ENCODE results near the gene RPL36.
"Not testable (repeated sequence)": the region's sequence is repeated elsewhere in the genome, so short reads cannot be mapped to it uniquely, and the experiment has no call there.

RPL36 gene

GRCh38 chr19:5676105-5676771 lies 13.9 kb upstream of the RPL36 start:
- no peak for DNase-seq

DNA sequence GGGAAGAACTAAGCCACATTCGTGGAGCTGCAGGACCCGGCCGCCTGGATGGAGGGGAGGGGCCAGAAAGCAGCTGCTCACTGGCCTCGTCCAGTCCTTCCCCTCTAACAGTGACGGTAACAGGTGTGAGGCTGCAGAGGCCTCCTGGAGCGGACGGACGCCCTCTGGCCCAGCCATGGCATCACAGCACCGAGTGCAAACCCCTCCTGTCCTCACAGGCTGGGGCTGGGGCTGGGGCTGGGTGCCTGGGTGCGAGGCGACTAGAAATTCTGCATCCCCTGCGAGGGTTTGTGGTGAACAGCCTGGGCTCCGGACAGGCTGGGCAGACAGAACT lies 13.4 kb upstream of the RPL36 start:
- DNase-seq = no peak

DNA sequence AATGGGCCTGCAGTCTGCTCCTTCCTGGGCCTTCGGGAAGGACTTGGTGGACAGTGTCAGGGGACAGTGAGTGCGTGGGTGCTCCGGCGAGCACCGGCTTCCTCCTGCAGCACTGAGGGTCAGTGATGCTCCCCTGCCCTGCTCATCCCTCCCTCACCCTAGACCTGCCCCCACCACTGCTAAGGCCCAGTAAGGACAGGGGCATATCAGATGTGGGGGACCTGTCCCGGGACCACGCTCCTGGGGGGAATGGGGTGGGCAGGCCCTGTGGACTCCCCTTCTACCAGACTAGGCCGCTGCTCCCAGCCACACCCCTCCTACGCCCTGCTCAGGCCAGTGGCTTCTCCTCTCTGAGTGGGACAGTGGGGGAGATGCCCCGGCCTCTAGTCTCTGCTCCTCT lies 13.0 kb upstream of the RPL36 start:
- no peak for DNase-seq

GRCh38 chr19:5677580-5677979 lies 12.5 kb upstream of the RPL36 start:
- no peak for DNase-seq

DNA sequence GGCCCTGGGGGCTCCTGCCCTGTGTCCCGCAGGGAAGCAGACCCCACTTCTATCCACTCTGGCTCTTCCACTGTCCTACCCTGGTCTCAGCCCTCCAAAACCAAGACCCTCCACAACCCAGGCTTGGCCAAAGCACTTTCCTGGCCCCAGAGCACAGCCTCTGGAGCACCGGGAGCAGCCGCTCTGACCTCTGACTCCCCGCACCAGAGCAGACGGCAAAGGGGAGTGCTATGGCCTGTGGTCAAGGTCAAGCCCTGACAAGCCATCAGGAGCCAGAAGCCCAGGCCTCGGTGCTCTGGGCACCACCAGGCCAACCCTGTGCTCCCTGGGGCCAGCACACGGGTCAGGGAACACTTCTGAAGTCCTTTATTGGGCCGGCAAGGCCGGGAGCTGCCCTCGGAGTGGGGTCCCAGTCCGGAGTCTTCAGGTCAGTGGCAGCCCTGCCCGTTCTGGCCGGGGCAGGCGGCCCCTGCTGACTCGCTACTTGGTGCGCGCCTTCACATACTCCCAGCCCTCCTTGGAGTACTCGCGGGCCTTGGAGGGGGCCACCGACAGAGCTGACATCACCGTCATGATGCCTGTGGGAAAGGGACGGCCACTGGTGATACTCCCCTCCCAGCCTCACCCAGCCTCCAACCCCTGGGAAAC lies 11.9 kb upstream of the RPL36 start:
- DNase-seq = no peak

DNA sequence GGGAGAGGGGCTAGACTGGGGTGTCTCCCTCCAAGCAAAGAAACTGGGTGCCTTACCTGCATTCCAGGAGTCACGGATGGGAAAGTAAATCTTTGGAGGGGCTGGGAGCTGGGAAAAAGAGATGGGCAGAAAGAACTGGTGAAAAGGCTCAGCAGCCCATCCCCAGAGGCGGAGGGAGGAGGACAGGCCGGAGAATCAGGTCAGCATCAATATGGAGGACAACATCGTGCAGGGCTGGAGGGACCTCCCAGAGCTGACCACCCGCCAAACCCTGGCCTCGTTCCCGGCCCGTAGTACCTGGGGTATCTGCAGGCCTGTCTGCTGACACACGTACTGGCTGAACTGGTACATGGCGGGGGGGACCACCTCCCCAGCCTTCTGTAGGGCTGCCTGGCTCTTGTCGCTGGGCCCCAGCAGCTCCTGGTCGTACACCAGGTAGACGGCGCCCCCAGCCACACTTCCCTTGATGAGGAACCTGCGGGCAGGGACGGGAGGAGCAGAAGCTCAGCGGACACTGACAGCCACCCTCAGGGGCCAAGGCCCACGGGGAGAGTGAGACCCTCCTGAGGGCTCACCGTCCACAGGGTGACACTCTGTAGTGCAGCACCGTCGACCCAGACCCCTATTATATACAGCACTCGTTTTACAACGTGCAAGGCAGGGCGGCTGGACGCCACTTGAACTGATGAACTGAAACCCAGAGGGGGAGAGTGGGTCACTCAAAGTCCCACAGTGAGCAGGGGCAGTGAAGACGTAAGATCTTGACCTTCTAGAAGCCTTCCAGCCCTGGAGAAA lies 10.6 kb upstream of the RPL36 start:
- DNase-seq = no peak

- DNase-seq = no peak
Measured at GRCh38 chr19:5680084-5680436, 10.0 kb upstream of the RPL36 start.

DNA sequence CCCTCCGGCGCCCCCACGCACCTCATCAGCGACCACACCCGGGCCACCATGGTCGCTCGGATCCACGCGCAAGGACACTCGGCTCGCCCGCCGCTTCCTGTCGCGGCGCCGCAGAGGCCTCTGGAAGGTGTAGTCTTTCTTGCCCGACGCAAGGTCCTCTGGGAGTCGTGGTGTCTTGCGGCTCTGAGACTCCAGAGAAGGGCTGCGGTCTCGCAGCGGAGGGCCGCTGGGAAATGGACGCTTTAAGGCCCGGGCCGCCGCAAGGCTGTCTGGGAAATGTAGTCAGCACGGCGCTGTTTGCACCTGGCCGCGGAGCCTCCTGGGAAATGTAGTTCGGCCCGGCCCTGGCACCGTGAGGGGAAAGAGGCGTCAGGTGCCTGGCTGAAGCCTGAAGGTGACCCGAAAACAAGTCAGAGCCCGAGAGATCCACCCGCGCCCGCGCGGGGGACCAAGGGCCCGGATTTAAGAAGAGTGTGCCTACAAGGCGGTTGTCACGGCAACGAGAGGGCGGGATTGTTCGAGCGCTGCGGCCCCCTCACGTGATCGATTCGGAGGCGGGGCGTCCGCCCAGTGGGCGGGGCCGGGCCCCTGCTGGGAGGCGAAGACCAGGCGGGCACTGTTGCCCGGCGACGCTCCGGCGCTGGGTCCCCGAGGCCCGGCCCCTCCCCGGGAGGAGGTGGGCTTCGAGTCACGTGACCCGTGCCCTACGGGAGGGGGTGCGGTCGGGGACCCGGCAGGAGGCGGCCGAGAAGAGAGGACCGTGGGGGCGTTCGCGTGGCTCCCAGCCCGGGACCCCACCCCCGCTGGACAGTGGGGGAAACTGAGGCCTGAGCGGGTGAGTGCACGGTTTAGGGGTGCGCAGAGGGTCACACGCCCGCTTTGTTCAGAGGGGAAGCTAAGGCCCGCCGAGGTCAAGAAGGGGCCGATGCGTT lies 9.4 kb upstream of the RPL36 start, which contains the start of the genes HSD11B1L and MICOS13:
Gene HSD11B1L, plus strand, starts transcription at position 591 of the 932 bp plus-strand sequence. CDS start 3,806 bp downstream, outside the sequence.
Gene MICOS13, minus strand, starts transcription at position 80 of the 932 bp plus-strand sequence. Its CDS starts 30 bp downstream, at position 50.
- DNase-seq = peak; percentile 96 to 100 (median 100)

- no peak for DNase-seq
Measured at GRCh38 chr19:5681391-5682106, 8.5 kb upstream of the RPL36 start.

GRCh38 chr19:5682107-5682482 lies 8.0 kb upstream of the RPL36 start:
- DNase-seq = no peak

DNA sequence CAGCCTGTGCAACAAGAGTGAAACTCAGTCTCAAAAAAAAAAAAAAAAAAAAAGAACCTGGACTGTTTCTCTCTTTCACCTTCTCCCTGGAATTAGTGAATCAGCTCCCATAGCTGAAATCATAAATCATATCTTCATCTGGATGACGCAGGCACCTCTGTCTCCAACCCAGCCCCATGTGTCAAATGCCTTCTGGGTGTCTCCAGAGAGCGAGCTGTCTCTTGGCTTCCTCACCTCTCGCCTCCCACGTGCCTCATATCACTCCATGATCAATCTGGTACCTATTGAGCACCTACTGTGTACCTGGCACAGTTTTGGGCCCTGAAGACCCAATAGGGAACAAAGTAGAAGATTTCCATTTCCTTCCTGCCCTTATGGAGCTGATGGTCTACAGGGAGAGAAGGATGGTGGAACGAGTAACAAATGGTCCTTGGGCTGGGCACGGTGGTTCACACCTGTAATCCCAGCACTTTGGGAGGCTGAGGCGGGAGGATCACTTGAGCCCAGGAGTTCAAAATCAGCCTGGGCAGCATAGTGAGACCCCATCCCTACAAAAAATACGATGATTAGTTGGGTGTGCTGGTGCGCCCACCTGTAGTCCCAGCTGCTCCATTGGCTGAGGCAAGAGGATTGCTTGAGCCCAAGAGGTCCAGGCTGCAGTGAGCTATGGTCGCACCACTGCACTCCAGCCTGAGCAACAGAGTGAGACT lies 6.8 kb upstream of the RPL36 start:
- DNase-seq = no peak

- DNase-seq = no peak
Measured at GRCh38 chr19:5684694-5685430, 5.2 kb upstream of the RPL36 start.

DNA sequence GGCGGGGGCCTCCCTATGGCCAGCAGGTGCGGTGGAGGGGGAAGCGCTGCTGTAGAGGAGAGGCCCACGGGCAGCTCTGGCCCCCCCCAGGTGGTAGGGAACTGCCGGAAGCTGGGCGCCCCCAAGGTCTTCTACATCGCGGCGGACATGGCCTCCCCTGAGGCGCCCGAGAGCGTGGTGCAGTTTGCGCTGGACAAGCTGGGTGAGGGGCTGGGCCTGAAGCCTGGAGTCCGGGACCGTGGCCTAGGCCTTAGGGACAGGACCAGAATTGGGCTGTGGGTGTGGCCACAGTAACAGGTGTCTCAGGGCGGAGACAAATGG lies 3.8 kb upstream of the RPL36 start:
- DNase-seq = no peak

DNA sequence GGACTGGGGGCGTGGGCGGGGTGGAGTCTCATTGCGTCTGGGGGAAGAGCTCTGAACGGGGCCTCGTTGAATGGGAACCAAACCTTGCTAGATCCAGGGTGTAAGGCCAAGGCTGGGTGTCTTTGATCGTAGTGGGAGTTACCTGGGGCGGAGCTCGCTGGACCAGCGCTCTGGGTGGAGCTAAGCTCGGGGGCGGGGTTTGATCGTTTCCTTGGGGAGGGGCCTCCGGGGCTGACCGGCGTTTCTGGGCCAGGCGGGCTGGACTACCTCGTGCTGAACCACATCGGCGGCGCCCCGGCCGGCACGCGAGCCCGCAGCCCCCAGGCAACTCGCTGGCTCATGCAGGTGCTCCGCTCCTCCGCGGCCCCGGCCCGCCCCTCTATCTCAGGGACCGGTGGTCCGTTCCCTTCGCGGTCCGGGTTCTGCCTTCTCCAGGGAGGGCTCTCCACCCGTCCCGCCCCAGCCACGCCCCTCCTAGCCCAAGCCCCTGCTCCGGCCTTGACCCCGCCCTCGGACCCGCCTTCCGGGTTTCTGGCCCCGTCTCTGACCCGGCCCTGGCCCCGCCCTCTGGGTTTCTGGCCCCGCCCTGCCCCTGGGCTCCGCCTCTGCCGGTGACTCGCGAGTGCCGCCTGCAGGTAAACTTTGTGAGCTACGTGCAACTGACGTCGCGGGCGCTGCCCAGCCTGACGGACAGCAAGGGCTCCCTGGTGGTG lies 3.3 kb upstream of the RPL36 start:
- peak; percentile 75 to 92 (median 88) for DNase-seq

DNA sequence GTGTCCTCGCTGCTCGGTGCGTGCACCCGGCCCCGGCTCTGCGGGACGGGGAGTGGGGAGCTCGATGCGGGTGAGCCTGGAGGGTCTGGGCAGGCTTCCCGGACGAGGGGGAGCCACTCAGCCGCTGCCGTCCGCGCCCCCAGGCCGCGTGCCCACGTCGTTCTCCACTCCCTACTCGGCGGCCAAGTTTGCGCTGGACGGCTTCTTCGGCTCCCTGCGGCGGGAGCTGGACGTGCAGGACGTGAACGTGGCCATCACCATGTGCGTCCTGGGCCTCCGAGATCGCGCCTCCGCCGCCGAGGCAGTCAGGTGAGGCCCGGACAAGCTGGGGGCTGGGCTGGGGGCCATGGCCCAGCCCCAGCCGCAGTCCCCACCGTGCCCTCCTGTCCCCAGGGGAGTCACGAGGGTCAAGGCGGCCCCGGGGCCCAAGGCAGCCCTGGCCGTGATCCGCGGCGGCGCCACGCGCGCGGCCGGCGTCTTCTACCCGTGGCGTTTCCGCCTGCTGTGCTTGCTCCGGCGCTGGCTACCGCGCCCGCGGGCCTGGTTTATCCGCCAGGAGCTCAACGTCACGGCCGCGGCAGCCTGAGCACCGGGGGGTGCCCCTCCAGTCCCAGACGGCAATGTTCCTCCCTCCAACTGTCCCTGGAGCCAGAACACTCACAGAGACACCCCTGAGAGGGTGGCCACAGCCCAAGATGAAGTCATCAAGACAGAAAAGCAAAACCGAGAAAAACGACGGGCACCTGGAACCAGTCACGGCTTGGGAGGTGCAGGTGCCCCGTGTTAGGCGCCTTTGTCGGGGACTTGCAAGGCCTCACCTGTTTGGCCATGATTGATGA lies 2.5 kb upstream of the RPL36 start:
- DNase-seq = no peak

DNA sequence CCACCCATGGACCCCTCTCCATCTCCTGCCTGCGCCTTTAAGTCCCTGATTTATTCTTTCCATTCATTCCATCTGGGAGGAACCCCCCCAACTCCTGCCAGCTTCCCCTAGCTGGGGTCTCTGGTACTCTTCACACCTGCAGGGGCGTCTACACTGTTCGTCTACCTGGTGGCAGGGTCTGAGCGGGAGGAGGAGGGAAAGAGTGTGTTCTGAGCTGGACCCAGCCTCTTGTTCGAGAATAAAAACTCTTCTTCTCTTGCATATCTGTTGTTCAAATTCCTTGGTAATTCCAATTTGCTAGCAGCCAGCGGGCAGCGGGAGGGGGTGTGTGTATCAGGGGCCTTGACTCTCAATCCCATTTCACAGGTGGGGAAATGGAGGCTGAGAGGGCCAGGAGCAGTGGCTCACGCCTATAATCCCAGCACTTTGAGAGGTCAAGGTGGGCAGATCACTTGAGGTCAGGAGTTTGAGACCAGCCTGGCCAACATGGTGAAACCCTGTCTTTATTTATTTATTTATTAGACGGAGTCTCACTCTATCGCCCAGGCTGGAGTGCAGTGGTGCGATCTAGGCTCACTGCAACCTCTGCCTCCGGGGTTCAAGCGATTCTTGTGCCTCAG lies 1.7 kb upstream of the RPL36 start:
- DNase-seq = not testable (repeated sequence)

DNA sequence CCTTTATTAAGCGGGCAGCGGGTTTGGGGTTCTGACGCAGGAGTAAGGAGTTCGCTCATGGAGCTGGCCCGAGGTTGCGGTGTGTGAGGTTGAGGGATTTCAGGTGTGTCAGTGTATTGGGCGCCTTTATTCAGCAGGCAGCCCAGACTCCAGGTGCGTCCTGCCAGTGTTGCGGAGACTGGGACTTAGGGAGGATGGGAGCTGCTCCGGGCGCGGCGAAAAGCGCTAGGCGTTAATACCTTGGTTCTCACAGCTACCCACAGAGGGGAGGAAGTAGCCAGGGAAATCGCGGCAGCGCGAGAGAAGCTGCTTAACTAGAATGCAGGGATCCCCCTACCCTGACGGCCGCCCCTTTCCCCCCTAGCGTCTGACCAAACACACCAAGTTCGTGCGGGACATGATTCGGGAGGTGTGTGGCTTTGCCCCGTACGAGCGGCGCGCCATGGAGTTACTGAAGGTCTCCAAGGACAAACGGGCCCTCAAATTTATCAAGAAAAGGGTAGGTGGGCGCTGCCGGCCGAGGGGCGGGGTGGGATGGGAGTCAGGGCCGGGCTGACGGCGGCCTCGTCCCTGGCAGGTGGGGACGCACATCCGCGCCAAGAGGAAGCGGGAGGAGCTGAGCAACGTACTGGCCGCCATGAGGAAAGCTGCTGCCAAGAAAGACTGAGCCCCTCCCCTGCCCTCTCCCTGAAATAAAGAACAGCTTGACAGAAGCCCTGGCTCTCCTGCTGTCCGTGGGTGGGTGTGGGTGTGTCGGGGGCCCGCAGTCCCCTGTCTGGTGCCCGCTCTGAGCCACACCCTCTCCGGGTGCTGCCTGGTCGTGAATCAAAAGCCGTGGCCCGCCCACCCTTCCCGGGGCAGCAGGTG lies 1.1 kb downstream of the RPL36 start:
- peak in 5 of 6 experiments; percentile 40 to 69 (median 52) for DNase-seq
